Measurements from ENCODE around the gene OXNAD1. TPM values are rescaled to one million over a fixed set of nuclear protein-coding genes. Genes with fewer than 3 reads are reported as not detected.

The OXNAD1 gene, protein sequence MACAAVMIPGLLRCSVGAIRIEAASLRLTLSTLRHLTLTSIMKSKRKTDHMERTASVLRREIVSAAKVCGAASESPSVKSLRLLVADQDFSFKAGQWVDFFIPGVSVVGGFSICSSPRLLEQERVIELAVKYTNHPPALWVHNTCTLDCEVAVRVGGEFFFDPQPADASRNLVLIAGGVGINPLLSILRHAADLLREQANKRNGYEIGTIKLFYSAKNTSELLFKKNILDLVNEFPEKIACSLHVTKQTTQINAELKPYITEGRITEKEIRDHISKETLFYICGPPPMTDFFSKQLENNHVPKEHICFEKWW
- total RNA-seq (31.6 TPM), polyA plus RNA-seq (6.1 TPM)

DNA sequence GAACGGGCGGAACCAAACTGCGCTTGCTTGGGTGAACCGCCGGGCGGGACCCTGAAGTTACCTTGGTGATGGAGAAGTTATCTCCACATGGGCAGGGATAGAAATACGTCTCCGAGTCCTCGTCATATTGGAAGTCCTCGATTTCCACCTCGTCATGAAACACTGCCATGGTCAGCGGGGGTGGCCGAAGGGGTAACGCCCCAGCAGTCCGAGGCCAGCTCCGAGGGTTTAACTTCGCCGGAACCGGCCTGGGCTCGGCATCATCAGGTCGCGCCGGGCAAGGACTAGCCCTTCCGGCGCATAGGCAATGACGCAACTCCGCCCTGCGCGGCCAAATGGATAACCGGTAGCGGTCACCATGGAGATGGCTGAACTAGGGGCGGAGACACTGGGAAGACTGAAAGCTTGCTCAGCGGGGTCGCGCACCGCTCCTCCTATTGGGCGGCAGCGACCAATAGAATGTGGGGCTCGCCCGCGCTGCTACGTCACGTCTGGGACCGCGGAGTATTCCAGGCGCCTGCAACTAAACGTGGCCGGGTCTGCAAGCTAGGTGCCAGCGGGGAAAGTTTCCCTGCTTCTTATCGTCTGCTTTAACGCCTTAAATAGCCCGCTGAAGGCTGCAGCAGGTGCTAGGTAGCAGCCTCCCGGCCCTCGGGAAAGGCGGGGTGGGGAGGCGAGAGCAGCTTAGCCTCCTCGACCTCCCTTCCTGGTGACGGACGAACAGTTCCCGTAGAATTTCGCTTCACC, at the start of gene OXNAD1, which contains the start of gene DPH3:
Gene OXNAD1, plus strand, starts transcription at position 505 of the 747 bp plus-strand sequence. CDS start 5,741 bp downstream, outside the sequence.
Gene DPH3, minus strand, starts transcription at position 236 of the 747 bp plus-strand sequence. Its CDS starts 67 bp downstream, at position 169.
- Histone ChIP-seq H3K4me1 (ENCODE audit: insufficient read depth) (peaks cover 2% of the 10 kb centered on the region), H3K27ac (ENCODE audit: low read depth) (peak within 1 kb of the TSS; percentile 85), H3K36me3 (ENCODE audit: insufficient read depth) (no peaks in the 10 kb centered on the region), H3K4me3 (ENCODE audit: low read depth, low read length) (peak within 1 kb of the TSS; percentile 67)
- WGBS = under 1% methylated on average over 61 of the region's 61 CpGs
- DNase-seq (ENCODE audit: extremely low spot score) = peak; percentile 98

DNA sequence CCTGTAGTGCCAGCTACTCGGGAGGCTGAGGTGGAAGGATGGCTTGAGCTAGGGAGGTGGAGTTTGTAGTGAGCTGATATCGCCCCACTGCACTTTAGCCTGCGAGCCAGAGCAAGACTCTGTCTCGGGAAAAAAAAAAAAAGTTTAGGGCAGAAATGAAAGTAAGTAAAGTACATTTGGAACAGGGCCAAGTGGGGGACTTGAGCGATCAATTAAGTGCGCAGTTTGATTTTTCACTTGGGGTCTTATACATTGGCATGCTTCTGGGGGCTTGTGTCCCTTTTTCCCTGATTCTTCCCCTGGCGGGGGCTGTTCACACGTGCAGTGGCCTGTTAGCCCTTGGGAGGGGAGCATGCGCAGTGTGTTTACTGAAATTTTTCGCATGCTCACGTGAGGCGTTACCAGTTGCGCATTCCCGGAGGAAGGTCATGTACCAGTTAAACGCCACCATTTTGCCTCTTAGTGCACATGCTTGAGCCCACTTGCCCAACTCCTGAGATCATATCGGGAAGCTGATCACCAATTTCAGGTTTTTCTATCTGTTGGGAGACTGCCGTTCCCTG, 48.6 kb upstream of the OXNAD1 start:
- Histone ChIP-seq H3K36me3 (ENCODE audit: insufficient read depth) (no peaks in the 10 kb centered on the region), H3K27ac (ENCODE audit: low read depth) (no peak overlapping the region), H3K4me1 (ENCODE audit: insufficient read depth) (no peaks in the 10 kb centered on the region), H3K4me3 (ENCODE audit: low read depth, low read length) (no peak overlapping the region)
- 78% methylated on average over 17 of the region's 17 CpGs for WGBS
- DNase-seq (ENCODE audit: extremely low spot score) = no peak

DNA sequence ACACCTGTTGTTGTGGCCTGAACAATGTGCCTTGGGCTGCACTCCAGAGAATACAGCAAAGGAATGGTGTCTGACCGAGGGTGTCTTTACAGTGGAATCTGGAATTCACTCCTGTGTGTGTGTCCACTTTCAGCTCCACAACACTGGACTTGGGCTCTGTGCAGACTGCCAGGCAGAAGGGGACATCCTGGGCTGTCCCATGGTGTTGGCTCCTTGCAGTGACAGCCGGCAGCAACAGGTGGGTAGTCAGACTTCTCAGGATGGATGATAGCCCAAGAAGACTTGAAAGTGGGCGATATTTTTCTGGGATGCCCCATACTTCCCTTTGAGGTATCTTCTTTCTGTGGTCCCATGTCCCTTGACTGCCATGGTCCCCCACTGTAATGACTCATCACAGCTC, 45.2 kb upstream of the OXNAD1 start:
- DNase-seq (ENCODE audit: extremely low spot score) = no peak
- H3K4me3 ChIP-seq (ENCODE audit: low read depth, low read length) = no peak overlapping the region
- 91% methylated on average over 3 of the region's 3 CpGs for WGBS
- no peaks in the 10 kb centered on the region for H3K36me3 ChIP-seq (ENCODE audit: insufficient read depth)
- H3K4me1 ChIP-seq (ENCODE audit: insufficient read depth) = no peaks in the 10 kb centered on the region
- H3K27ac ChIP-seq (ENCODE audit: low read depth) = no peak overlapping the region

DNA sequence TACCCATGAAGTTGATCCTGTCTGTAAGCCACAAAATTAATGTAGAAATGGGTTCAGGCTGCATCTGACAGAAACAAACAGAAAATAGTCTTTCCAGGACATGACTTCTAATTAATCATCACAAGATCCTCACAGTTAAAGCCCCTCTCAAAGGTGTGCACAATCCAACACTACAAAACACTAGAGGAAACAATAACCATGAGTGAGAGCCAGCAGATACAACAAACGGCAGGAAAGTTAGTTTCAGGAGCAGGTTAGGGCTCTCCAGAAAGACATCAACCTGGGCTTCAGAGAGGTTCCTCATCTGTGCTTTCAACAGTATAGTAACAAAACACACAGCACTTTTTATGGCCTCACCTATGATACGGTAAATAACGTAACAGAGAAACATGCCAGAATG, 43.0 kb upstream of the OXNAD1 start:
- no peaks in the 10 kb centered on the region for H3K36me3 ChIP-seq (ENCODE audit: insufficient read depth)
- no peak overlapping the region for H3K4me3 ChIP-seq (ENCODE audit: low read depth, low read length)
- no peak overlapping the region for H3K27ac ChIP-seq (ENCODE audit: low read depth)
- no peak for DNase-seq (ENCODE audit: extremely low spot score)
- 76% methylated on average over 3 of the region's 3 CpGs for WGBS
- no peaks in the 10 kb centered on the region for H3K4me1 ChIP-seq (ENCODE audit: insufficient read depth)

DNA sequence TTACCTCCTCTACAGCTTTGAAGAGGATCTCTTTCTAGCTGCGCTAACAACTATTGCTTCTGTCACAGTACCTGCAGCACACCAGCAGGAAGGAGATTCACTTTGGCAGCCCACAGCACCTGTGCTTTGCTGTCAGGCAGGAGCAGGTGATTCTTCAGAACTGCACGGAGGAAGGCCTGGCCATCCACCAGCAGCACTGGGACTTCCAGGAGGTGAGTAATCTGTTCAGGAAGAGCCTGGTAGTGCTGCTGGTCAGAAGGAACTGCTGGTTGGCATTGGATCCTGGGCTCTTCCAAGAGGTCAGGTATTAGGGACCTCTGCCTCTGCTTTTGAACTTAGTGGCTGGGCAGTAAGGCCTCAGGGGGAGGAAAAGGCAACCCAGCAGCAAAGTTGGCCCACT, 42.5 kb upstream of the OXNAD1 start:
- DNase-seq (ENCODE audit: extremely low spot score) = no peak
- Histone ChIP-seq H3K4me3 (ENCODE audit: low read depth, low read length) (no peak overlapping the region), H3K27ac (ENCODE audit: low read depth) (no peak overlapping the region), H3K4me1 (ENCODE audit: insufficient read depth) (no peaks in the 10 kb centered on the region), H3K36me3 (ENCODE audit: insufficient read depth) (no peaks in the 10 kb centered on the region)
- WGBS = 85% methylated on average over 2 of the region's 2 CpGs

DNA sequence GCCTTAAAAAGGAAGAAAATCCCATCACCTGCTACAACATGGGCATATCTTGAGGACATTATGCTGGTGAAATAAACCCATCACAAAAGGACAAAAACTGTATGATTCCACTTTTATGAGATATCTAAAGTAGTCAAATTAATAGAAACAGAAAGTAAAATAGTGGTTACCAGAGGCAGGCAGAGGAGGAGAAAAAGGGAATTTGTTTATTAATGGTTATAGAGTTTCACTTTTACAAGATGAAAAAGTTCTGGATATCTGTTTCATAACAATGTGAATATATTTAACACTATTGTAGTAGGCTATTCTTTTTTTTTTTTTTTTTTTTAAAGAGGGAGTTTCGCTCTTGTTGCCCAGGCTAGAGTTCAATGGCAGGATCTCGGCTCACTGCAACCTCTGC, 40.7 kb upstream of the OXNAD1 start:
- H3K4me1 ChIP-seq (ENCODE audit: insufficient read depth) = no peaks in the 10 kb centered on the region
- H3K27ac ChIP-seq (ENCODE audit: low read depth) = no peak overlapping the region
- H3K4me3 ChIP-seq (ENCODE audit: low read depth, low read length) = no peak overlapping the region
- DNase-seq (ENCODE audit: extremely low spot score) = no peak
- H3K36me3 ChIP-seq (ENCODE audit: insufficient read depth) = no peaks in the 10 kb centered on the region
- WGBS = 90% methylated on average over 2 of the region's 2 CpGs

DNA sequence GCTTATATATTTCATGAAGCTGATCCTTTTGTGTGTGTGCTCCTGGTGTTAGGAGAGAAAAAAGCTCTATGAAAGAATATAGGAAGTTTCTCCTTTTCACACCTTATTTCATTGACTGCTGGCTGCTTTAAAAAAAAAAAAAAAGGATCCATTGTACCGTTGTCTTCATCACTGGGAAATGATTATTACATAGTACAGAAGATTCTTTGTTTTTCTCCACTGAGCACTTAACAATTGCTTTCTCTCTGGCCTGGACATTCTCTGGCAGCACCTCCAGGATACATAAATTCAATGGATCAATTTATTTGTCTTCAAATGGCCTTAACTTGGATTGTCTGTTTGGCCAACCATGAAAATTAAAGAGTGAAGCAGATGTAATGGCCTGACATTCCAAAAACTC, 37.4 kb upstream of the OXNAD1 start:
- no peak for DNase-seq (ENCODE audit: extremely low spot score)
- 34% methylated on average over 1 of the region's 1 CpG for WGBS
- H3K4me1 ChIP-seq (ENCODE audit: insufficient read depth) = no peaks in the 10 kb centered on the region
- no peak overlapping the region for H3K4me3 ChIP-seq (ENCODE audit: low read depth, low read length)
- H3K36me3 ChIP-seq (ENCODE audit: insufficient read depth) = no peaks in the 10 kb centered on the region
- H3K27ac ChIP-seq (ENCODE audit: low read depth) = no peak overlapping the region

DNA sequence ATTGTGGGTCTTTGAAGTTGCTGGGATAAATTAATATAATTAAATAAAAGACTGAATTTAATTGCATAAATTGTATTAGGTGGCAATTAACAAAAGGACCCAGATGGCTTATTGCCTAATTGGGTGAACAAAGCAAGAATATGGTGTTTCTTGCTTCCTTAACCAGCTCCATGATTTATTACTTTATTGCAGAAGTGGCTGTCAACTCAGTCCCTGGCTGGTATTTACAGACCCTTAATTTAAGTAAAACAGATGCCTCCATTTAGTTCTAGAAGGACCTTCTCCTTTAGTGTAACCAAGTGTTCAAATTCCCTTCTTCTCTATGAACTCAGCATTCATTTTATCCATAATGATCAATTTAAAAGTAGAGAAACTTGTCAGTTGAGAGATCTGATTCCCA, 35.3 kb upstream of the OXNAD1 start:
- DNase-seq (ENCODE audit: extremely low spot score) = no peak
- no peak overlapping the region for H3K4me3 ChIP-seq (ENCODE audit: low read depth, low read length)
- H3K4me1 ChIP-seq (ENCODE audit: insufficient read depth) = no peaks in the 10 kb centered on the region
- no peaks in the 10 kb centered on the region for H3K36me3 ChIP-seq (ENCODE audit: insufficient read depth)
- H3K27ac ChIP-seq (ENCODE audit: low read depth) = no peak overlapping the region

DNA sequence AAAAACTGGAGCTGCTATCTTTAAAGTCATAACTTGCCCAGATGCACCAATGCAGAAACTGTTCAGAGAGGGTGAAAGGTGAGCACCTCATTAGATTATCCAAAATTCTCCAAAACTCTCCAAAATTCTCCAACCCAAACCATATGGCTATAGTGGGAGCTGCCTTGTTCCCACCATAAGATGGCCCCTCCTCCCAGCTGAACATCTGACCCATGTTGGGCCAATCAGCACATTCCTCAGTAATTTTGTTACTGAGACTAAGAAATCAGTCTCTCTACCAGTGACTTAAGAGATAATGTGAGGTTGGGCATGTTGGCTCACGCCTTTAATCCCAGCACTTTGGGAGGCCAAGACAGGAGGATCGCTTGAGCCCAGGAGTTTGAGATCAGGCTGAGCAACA, 33.0 kb upstream of the OXNAD1 start:
- no peak overlapping the region for H3K4me3 ChIP-seq (ENCODE audit: low read depth, low read length)
- DNase-seq (ENCODE audit: extremely low spot score) = no peak
- no peaks in the 10 kb centered on the region for H3K36me3 ChIP-seq (ENCODE audit: insufficient read depth)
- no peaks in the 10 kb centered on the region for H3K4me1 ChIP-seq (ENCODE audit: insufficient read depth)
- WGBS = 94% methylated on average over 2 of the region's 2 CpGs
- no peak overlapping the region for H3K27ac ChIP-seq (ENCODE audit: low read depth)

DNA sequence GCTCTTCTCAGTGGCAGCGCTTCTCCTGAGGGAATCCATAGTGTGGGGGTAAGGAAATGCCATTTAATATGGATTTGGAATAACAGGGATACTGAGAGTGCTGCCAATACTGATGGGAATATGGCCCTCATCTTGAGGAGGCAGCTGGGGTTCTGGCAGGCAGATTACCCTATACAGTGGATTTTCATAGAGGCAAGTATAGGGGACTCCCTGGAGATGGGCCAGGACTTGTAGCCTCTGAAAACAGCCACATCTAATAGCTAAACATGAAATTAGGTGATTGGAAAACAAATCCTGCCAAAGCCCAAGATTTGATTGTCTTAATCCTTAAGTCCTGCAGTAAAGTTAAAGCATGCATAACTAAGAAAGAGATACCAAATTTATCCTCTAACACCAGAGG, 31.2 kb upstream of the OXNAD1 start:
- no peak for DNase-seq (ENCODE audit: extremely low spot score)
- 92% methylated on average over 1 of the region's 1 CpG for WGBS
- Histone ChIP-seq H3K4me1 (ENCODE audit: insufficient read depth) (no peaks in the 10 kb centered on the region), H3K4me3 (ENCODE audit: low read depth, low read length) (no peak overlapping the region), H3K27ac (ENCODE audit: low read depth) (no peak overlapping the region), H3K36me3 (ENCODE audit: insufficient read depth) (no peaks in the 10 kb centered on the region)

DNA sequence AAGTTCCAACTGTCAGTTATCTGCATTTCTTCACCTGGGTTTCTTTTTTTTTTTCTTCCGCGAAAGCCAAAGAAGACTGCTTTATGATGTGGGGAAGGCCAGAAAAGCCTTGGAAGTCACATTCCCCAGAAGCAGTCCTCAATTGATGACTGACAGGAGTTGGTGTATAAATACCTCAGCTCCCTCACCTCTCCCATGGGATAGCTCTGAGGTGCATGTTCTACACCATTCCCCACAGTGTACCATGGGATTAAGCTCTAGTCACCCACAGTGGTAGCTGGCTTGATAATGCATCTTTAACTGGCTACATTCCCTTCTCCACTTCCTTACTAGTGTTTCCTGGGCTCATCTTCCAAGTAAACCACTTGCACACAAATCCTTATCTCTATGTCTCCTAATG, 30.7 kb upstream of the OXNAD1 start:
- H3K4me1 ChIP-seq (ENCODE audit: insufficient read depth) = no peaks in the 10 kb centered on the region
- no peak for DNase-seq (ENCODE audit: extremely low spot score)
- 94% methylated on average over 2 of the region's 2 CpGs for WGBS
- H3K4me3 ChIP-seq (ENCODE audit: low read depth, low read length) = no peak overlapping the region
- H3K36me3 ChIP-seq (ENCODE audit: insufficient read depth) = no peaks in the 10 kb centered on the region
- no peak overlapping the region for H3K27ac ChIP-seq (ENCODE audit: low read depth)

DNA sequence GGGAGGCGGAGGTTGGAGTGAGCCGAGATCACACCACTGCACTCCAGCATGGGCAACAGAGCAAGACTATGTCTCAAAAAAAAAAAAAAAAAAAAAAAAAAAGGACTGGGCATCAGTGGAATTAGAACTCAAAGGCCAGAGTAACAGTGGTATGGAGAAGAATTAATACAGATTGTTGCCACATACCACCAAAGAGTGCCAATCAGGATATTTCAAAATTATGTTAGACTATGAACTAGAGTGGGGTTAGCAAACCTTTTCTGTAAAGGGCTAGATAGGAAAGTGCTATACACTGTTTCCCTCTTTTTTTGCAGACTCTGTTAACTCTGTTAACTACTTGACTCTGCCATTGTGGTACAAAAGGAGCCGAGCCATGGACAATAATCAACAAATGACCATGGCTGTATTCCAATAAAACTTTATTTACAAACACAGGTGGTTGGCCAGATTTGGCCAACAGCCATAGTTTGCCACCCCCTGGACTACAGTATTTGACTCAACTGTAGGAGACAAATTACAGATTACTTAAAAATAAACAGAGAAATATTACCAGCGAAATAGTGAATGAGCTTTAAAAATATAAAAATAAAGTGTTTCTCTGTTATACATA, 28.9 kb upstream of the OXNAD1 start:
- 89% methylated on average over 4 of the region's 4 CpGs for WGBS
- Histone ChIP-seq H3K36me3 (ENCODE audit: insufficient read depth) (no peaks in the 10 kb centered on the region), H3K4me3 (ENCODE audit: low read depth, low read length) (no peak overlapping the region), H3K27ac (ENCODE audit: low read depth) (no peak overlapping the region), H3K4me1 (ENCODE audit: insufficient read depth) (no peaks in the 10 kb centered on the region)
- no peak for DNase-seq (ENCODE audit: extremely low spot score)

DNA sequence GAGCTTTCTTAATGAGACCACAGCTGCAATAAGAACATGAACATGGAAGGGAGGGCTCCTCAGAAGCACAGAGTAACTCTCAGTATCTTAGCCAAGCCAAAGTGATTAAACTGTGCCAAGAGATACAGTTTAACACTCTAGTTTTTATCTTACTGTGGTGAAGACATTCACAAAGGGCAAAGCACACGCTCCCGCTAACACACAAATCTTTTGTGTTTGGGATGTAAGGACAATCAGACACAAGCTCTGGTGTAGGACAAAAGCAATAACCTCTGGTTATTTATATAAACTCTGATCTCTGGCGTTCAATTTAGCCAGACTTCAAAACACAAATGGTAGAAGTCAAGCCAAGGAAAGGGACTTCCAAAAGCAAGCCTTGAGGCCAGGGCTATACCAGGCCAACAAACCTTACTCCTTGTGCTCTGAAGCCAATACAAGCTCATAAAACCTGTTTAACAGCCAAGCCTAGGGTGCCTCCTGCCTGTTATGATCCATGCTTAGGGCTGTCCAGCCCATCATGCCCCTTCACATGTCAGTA, 28.1 kb upstream of the OXNAD1 start:
- no peaks in the 10 kb centered on the region for H3K4me1 ChIP-seq (ENCODE audit: insufficient read depth)
- no peaks in the 10 kb centered on the region for H3K36me3 ChIP-seq (ENCODE audit: insufficient read depth)
- H3K4me3 ChIP-seq (ENCODE audit: low read depth, low read length) = no peak overlapping the region
- no peak overlapping the region for H3K27ac ChIP-seq (ENCODE audit: low read depth)
- 49% methylated on average over 3 of the region's 3 CpGs for WGBS
- DNase-seq (ENCODE audit: extremely low spot score) = no peak
